NOMO-1 treated with DMSO at 0.1 percent for 48 hours (cell line): ENCODE data around the gene PAM16.
"Not testable (repeated sequence)": the region's sequence is repeated elsewhere in the genome, so short reads cannot be mapped to it uniquely, and the experiment has no call there.

ENCODE experiments used
- DNase-seq: peaks from one replicate; lab custom pipeline; 2025; ENCODE audit not compliant: unreplicated experiment; lab: John Stamatoyannopoulos, UW

The PAM16 gene

DNA sequence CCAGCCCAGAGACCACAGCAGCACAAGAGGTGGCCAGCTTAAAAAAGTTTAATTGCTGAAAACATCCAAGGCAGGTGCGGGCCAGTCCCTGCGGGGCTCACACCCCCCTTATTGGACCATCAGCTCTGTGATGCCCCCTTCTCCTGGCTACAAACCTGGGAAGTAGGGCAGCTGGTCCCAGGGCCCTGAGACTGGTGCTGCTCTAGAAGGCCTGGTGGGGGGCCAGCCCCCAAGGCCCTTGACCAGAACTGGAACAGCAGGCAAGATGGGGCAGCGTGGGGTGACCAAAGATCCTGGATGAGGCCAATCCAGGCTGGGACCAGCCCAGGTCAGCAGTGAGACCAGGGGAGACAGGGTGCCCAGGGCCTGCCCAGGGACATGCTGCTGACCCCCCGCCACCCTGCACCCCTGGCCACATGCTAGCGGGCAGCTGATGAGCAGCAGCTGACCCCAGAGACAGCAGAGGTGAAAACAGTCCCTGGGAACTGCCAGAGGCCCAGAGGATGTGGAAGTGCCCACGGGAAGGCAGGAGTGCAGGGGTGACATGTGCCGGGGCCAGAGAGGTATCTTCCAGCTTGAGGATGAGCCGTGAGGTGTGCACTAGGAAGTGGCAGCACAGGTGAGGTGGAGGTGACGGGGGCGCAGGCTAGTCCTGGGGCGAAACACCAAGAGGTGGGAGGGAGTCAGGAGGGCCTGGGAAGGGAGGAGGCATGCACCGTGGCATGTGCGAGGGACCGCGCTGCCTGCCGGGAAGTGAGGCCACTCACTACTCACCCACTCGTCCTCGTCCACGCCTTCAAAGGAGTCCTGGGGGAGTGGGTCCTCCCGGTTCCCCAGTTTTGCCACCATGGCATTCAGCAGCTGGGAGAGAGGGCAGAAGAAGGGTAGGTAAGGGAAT lies 3.6 kb upstream of the PAM16 start:
- no peak for DNase-seq

- no peak for DNase-seq
Observed at GRCh38 chr16:4353675-4354074, 2.6 kb upstream of the PAM16 start.

- DNase-seq: no peak
Observed at GRCh38 chr16:4352843-4353242, 1.7 kb upstream of the PAM16 start.

DNA sequence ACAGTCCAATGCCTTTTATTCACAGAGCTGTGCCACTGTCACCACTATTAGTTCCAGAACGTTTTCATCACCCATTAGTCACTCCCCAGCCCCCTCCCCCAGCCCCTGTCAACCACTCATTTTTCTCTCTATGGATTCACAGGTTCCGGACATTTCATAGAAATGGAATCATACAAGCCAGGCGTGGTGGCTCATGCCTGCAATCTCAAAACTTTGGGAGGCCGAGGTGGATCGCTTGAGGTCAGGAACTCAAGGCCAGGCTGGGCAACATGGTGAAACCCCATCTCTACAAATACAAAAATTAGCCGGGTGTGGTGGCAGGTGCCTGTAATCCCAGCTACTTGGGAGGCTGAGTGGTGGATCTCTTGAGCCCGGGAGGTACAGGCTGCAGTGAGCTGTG lies 759 bp upstream of the PAM16 start:
- DNase-seq: no peak

GRCh38 chr16:4350365-4350786 lies 745 bp downstream of the PAM16 start:
- DNase-seq: no peak

- no peak for DNase-seq
Observed at GRCh38 chr16:4349332-4349731, 1.8 kb downstream of the PAM16 start.

DNA sequence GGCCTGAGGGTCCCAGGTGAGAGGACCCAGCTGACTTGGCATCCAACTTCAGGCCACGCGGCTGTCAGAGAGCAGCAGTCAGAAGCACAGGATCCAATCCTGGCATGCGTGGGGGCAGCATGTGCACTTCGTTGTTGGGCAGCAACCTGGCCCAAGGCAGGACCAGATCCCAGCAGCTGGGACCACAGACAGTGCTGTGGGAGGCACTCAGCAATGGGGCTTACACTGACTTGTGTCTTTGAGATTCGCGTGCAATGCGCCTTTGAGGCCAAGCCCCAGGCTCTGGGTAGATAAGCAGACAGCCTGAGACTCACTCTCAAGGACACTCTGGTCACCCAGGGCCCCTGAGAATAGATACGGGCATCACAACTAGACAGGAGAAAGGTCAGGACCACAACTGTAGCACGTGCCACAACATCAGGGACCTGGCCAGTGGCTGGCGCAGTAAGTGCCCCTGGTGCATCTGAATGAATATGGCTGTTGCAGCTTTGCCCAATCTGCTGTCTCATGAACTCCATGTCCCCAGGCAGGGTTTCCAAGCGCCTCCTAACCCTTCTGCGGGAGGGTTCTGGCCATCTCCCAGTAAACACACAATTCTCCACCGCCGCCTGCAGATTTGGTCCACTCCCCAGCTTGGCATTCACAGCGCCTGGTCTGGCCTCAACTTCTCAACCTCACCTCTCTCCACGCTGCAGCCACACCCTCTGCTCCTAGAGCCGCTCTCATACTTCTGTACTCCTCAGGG lies 3.2 kb downstream of the PAM16 start:
- DNase-seq: no peak

GRCh38 chr16:4347010-4347409 lies 4.1 kb downstream of the PAM16 start:
- DNase-seq: peak; percentile 82

- peak; percentile 70 for DNase-seq
Observed at GRCh38 chr16:4345836-4346781, 5.0 kb downstream of the PAM16 start.

- no peak for DNase-seq
Observed at GRCh38 chr16:4344983-4345835, 5.9 kb downstream of the PAM16 start.

DNA sequence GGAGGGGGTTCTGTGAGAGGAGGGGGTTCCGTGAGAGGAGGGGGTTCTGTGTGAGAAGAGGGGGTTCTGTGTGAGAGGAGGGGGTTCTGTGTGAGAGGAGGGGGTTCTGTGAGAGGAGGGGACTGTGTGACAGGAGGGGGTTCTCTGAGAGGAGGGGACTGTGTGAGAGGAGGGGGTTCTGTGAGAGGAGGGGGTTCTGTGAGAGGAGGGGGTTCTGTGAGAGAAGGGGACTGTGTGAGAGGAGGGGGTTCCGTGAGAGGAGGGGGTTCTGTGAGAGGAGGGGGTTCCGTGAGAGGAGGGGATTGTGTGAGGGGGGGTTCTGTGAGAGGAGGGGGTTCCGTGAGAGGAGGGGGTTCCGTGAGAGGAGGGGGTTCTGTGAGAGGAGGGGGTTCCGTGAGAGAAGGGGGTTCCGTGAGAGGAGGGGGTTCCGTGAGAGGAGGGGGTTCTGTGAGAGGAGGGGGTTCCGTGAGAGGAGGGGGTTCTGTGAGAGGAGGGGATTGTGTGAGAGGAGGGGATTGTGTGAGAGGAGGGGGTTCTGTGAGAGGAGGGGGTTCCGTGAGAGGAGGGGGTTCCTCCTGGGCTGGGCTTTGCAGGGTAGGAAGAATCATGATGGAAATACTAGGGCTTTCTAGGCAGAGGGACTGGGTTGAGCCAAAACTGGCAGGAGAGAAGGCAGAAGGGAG lies 6.7 kb downstream of the PAM16 start:
- DNase-seq: not testable (repeated sequence)

- no peak for DNase-seq
Observed at GRCh38 chr16:4342866-4343744, 8.0 kb downstream of the PAM16 start.

DNA sequence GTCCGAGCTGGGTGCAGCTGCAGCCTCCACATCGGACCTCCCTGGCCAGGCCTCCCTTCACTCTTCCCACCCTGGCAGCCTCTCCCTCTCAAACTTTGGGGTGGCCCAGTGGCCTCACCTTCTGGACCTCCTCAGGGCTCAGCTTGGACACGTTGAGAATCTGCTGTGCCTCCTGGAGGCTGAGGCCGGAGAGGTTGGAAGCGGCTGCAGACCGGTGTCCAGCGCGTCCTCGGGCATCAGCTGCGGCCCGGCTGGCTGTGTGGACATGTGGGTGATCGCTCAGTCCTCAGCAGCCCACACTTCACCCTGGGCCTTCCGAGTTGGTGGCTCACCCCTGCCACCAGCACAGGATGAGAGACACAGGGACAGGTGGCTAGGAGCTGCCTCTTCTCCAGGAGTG lies 9.9 kb downstream of the PAM16 start:
- no peak for DNase-seq

GRCh38 chr16:4340443-4340842 lies 10.7 kb downstream of the PAM16 start:
- DNase-seq: no peak

GRCh38 chr16:4339909-4340308 lies 11.2 kb downstream of the PAM16 start:
- DNase-seq: no peak

DNA sequence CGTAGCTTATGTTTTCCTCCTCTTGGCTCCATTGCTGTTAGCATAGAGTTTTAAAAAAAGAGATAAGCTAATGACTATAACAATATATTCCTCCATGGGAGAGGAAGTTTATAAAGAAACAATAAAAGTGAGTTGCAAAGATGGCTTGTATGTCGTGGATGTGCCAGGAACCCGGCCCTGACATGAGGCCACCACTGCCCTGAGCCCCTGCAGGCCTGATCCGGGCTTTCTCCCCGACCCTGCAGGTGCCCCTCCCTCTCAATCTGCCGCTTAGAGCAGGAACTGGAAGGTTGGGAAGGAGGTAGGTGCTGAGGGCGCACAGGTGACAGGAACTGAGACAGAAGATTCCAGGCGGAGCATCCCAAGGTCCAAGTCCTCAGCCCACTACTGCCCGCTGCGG lies 11.7 kb downstream of the PAM16 start:
- DNase-seq: no peak

- no peak for DNase-seq
Observed at GRCh38 chr16:4338712-4339299, 12.3 kb downstream of the PAM16 start.

DNA sequence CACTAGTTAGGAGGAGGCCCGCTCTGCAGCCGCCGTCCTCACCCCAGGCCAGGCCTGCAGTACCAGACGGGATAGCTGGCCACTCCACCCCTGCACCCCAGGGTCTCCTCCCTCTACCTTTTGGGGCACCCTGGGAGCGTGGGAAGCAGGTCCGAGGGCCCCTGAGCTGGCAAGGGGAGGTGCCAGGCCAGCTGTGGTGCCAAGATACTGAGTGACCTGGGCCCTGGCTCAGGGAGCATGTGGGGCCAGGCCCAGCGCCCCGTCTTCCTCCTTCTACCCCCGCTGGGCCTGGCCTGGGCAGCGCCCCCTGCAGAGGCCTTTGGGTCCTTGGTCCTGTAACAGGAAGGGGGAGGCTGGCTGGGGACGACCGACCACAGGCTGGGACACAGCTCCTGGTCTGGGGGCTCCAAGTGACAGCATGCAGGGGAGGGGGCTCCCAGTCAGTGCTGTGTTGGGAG lies 13.0 kb downstream of the PAM16 start:
- DNase-seq: no peak
